DMS153 treated with DMSO at 0.1 percent for 48 hours (cell line): ENCODE results near the gene PTPRA.
A peak's percentile ranks its signal among the peaks of the same experiment; 100 is the strongest.
"Not testable (repeated sequence)": the region's sequence is repeated elsewhere in the genome, so short reads cannot be mapped to it uniquely, and the experiment has no call there.

Experiments
- DNase-seq: peaks from one replicate; lab custom pipeline; 2025; ENCODE audit not compliant: unreplicated experiment; lab: John Stamatoyannopoulos, UW

Gene PTPRA

GRCh38 chr20:3041854-3042409 is 168.7 kb downstream of the PTPRA start:
- peak; percentile 49 for DNase-seq

- no peak for DNase-seq
These were observed 169.3 kb downstream of the PTPRA start for GRCh38 chr20:3042625-3043024.

- DNase-seq = no peak
These were observed 170.0 kb downstream of the PTPRA start, which contains the start of gene GNRH2 for GRCh38 chr20:3043322-3043721. Gene GNRH2 (plus strand): TSS chr20:3043622. CDS start chr20:3044415, 793 bp downstream.

- DNase-seq = no peak
These were observed 171.2 kb downstream of the PTPRA start for GRCh38 chr20:3044336-3044965.

- DNase-seq = peak; percentile 61
These were observed 171.9 kb downstream of the PTPRA start for GRCh38 chr20:3045042-3045815.

GRCh38 chr20:3045816-3046676 is 172.8 kb downstream of the PTPRA start, which contains the start of gene MRPS26:
Gene MRPS26 (plus strand): TSS chr20:3046052. CDS start chr20:3046069, 17 bp downstream.
- peak; percentile 61 for DNase-seq

- no peak for DNase-seq
These were observed 173.6 kb downstream of the PTPRA start for GRCh38 chr20:3046677-3047462.

GRCh38 chr20:3047486-3048419 is 174.5 kb downstream of the PTPRA start:
- DNase-seq = no peak

- DNase-seq = no peak
These were observed 178.2 kb downstream of the PTPRA start for GRCh38 chr20:3051385-3052019.

GRCh38 chr20:3059489-3059888 is 186.2 kb downstream of the PTPRA start:
- DNase-seq = no peak

- DNase-seq = not testable (repeated sequence)
These were observed 190.8 kb downstream of the PTPRA start for GRCh38 chr20:3064119-3064518.

GRCh38 chr20:3067139-3068014 is 194.1 kb downstream of the PTPRA start:
- no peak for DNase-seq

- no peak for DNase-seq
These were observed 194.8 kb downstream of the PTPRA start for GRCh38 chr20:3068075-3068474.

GRCh38 chr20:3068986-3069900 is 196.0 kb downstream of the PTPRA start:
- peak; percentile 10 for DNase-seq

GRCh38 chr20:3070725-3071124 is 197.4 kb downstream of the PTPRA start:
- no peak for DNase-seq

- DNase-seq = no peak
These were observed 198.0 kb downstream of the PTPRA start for GRCh38 chr20:3071266-3071609.
